ENCODE results near the gene SPPL2C. TPM values are rescaled to one million over a fixed set of nuclear protein-coding genes. Genes with fewer than 3 reads are reported as not detected.

Gene SPPL2C
- total and polyA plus RNA-seq, 2 of the 8 experiments (the other 6 are each of a cell fraction or from before 2014, with no cell fraction given) = not detected

DNA sequence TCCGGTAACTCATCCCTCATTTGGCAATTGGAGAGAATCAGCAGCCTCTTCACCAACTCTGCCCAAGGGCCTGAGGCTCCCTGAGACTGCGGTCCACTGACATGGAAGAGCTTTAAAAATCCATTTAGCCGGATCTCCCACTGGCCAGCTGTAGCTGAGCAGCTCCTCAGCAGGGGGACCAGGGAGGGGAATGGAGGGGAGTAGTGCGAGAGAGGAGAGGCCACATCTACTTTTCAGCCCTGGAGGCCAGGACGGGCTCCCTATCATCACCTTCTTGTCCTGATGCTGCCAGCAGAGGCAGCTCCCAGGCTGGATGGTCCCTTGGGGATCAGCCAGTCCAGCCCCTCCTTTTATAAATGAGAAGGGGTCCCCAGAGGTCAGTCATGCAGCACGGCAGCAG is 25.0 kb upstream of the SPPL2C start:
- Histone ChIP-seq H4K20me1 (replicated peaks in 1 of 2; ENCODE audit: control insufficient read depth in 1 of 2, insufficient read depth in 2 of 2, low read length in 2 of 2) (no peaks in the 10 kb centered on the region), H2BK15ac (ENCODE audit: low read length) (no peak overlapping the region), H3K79me2 (ENCODE audit: control insufficient read depth in 1 of 2, insufficient read depth in 2 of 2, low read length in 2 of 2) (no peaks in the 10 kb centered on the region), H3K4me1 (replicated peaks in 1 of 4; ENCODE audit: control insufficient read depth in 3 of 4, insufficient read depth in 4 of 4, low read length in 3 of 4) (peaks cover 0 to 3% (median 0%) of the 10 kb centered on the region in 4 experiments; a peak in 1 of 7 replicates), H4K8ac (ENCODE audit: extremely low read depth, insufficient read depth, low read length) (no peak overlapping the region; the same call in 1 of the 2 replicates), H4K5ac (ENCODE audit: insufficient read length, low read depth, low read length) (no peak overlapping the region), H3K18ac (ENCODE audit: extremely low read depth, low read length) (no peak overlapping the region), H3K14ac (ENCODE audit: insufficient read length) (no peak overlapping the region), H2BK20ac (ENCODE audit: low read length) (no peak overlapping the region), H3K79me1 (ENCODE audit: low read depth, low read length) (no peaks in the 10 kb centered on the region), H3K9ac (replicated peaks in 1 of 4; ENCODE audit: extremely low read depth in 1 of 4, low read depth in 3 of 4, low read length in 3 of 4) (no peak overlapping the region), H3K27ac (ENCODE audit: low read depth, low read length) (no peak overlapping the region), H3K56ac (replicated peaks; ENCODE audit: insufficient read length, low read depth, low read length) (no peak overlapping the region), H3K9me3 (ENCODE audit: insufficient read depth in 2 of 2, low read depth in 1 of 2, low read length in 1 of 2) (no peaks in the 10 kb centered on the region), H2BK5ac (ENCODE audit: low read depth, low read length) (no peak overlapping the region), H2AFZ (ENCODE audit: low read length) (no peak overlapping the region), H3K4me2 (ENCODE audit: insufficient read depth in 1 of 2, low read depth in 2 of 2, low read length in 2 of 2) (no peak overlapping the region), H2BK12ac (ENCODE audit: low read depth, low read length) (no peak overlapping the region), H3K23ac (ENCODE audit: insufficient read length) (no peak overlapping the region), H3K27me3 (replicated peaks in 1 of 4; ENCODE audit: control insufficient read depth in 3 of 4, extremely low read depth in 1 of 4, insufficient read depth in 3 of 4, low read length in 3 of 4) (no peaks in the 10 kb centered on the region), H3K36me3 (ENCODE audit: control insufficient read depth in 2 of 4, insufficient read depth in 4 of 4, low read length in 3 of 4) (no peaks in the 10 kb centered on the region), H4K91ac (replicated peaks; ENCODE audit: insufficient read length, low read length) (no peak overlapping the region), H3K4ac (replicated peaks; ENCODE audit: insufficient read length, low read depth, low read length) (no peak overlapping the region), H3K23me2 (ENCODE audit: low read depth, low read length) (no peaks in the 10 kb centered on the region), H2AK5ac (ENCODE audit: low read depth, low read length) (no peak overlapping the region), H3K4me3 (ENCODE audit: extremely low read depth in 1 of 4, insufficient read depth in 2 of 4, low read depth in 3 of 4, low read length in 4 of 4) (no peak overlapping the region), H2BK120ac (replicated peaks; ENCODE audit: low read depth, low read length) (no peak overlapping the region)
- CTCF ChIA-PET (ENCODE audit: partially characterized antibody) = interaction anchor here (0.5 to 11.3 kb wide), 16 partner anchors 8 to 667 kb away, joined by 3 to 69 read pairs (median 4); partner anchors contain the start of gene CRHR1
- WGBS, 2 experiments (ENCODE audit: extremely low coverage in 1 of 2, insufficient coverage in 1 of 2, insufficient read length in 1 of 2, insufficient replicate concordance in 2 of 2, low coverage in 1 of 2, low lambda C conversion rate in 2 of 2, missing lambda C conversion rate in 1 of 2) = 80% methylated on average over 4 of the region's 6 CpGs; no CpG with 5 or more reads in 1 of the 2 experiments
- POLR2A ChIA-PET (ENCODE audit: partially characterized antibody) = no interaction called here
- DNase-seq (ENCODE audit: low read depth in 1 of 2, low spot score in 2 of 2) (no peak), FAIRE-seq (no peak)
- no peak for TF ChIP-seq POLR2AphosphoS5 (IDR thresholded peaks at IDR 0.05; ENCODE audit: low read depth, low read length)
- TF ChIP-seq BCL11A (IDR thresholded peaks at IDR 0.05; ENCODE audit: low read depth in 2 of 2, low read length in 2 of 2) = no peak
- no peak for TF ChIP-seq KDM1A (IDR thresholded peaks at IDR 0.05; ENCODE audit: borderline replicate concordance, low read length)
- TF ChIP-seq, protein P1, sequence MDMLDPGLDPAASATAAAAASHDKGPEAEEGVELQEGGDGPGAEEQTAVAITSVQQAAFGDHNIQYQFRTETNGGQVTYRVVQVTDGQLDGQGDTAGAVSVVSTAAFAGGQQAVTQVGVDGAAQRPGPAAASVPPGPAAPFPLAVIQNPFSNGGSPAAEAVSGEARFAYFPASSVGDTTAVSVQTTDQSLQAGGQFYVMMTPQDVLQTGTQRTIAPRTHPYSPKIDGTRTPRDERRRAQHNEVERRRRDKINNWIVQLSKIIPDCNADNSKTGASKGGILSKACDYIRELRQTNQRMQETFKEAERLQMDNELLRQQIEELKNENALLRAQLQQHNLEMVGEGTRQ (IDR thresholded peaks at IDR 0.05; ENCODE audit: low read length) = no peak
- no peak for TF ChIP-seq SIN3A (conservative IDR thresholded peaks at IDR 0.05 in 1 of 2, IDR thresholded peaks at IDR 0.05 in 1 of 2; ENCODE audit: low read depth in 1 of 2, low read length in 2 of 2)
- TF ChIP-seq ZNF274 (IDR thresholded peaks at IDR 0.05; ENCODE audit: borderline replicate concordance, extremely low read depth, low read length) = no peak
- TF ChIP-seq CBX8 (IDR thresholded peaks at IDR 0.05; ENCODE audit: borderline replicate concordance, low read depth, low read length) = no peak
- TF ChIP-seq SIX5 (IDR thresholded peaks at IDR 0.05; ENCODE audit: low read depth, low read length) = no peak
- TF ChIP-seq KDM4A (IDR thresholded peaks at IDR 0.05; ENCODE audit: low read depth, low read length, severe bottlenecking) = no peak
- TF ChIP-seq BACH1 (IDR thresholded peaks at IDR 0.05; ENCODE audit: low read length) = no peak
- TF ChIP-seq CHD2 (IDR thresholded peaks at IDR 0.05; ENCODE audit: low read length) = no peak
- TF ChIP-seq CTBP2 (IDR thresholded peaks at IDR 0.05; ENCODE audit: borderline replicate concordance, insufficient read depth, insufficient read length, low read length) = no peak
- TF ChIP-seq TAF7 (optimal IDR thresholded peaks at IDR 0.05; ENCODE audit: borderline replicate concordance, low read depth, low read length) = no peak
- TF ChIP-seq MAFK (IDR thresholded peaks at IDR 0.05; ENCODE audit: low read depth, low read length) = no peak

Measured in H1 (cell line).